A673 (cell line): ENCODE data around the gene PRUNE2. TPM values are rescaled to one million over a fixed set of nuclear protein-coding genes. Genes with fewer than 3 reads are reported as not detected.

Source experiments
- BruUV-seq: library from RNA; stranded (reverse); fragments of 400-500 nt; replicated peaks from 2 replicates; lab custom pipeline; 2021; lab: Mats Ljungman, UMichigan
- CTCF ChIA-PET: fragments of 300-600 bp; sonication (Branson Sonifier 250); formaldehyde crosslinking; loops from one replicate; lab custom pipeline; 2022; ENCODE audit warnings: antibody characterized with exemption; lab: Charles Lee
- POLR2A ChIA-PET: fragments of 300-600 bp; sonication (Branson Sonifier 250); formaldehyde crosslinking; loops from one replicate; lab custom pipeline; 2022; ENCODE audit warnings: antibody characterized with exemption; ENCODE audit not compliant: low non-redundant PET; lab: Charles Lee
- DNase-seq: peaks from one replicate; pipeline ENCODE4 v3.0.0-alpha.2; 2015; ENCODE audit warnings: low spot score
- H3K27ac ChIP-seq: fragments of 200-600 bp; sonication (generic); 2 replicates; pipeline ENCODE4 v1.5.1; 2016; ENCODE audit warnings: mixed run types, low read depth, mild to moderate bottlenecking, mixed read lengths, antibody characterized with exemption, low read length; ENCODE audit not compliant: poor library complexity, severe bottlenecking
- H3K27me3 ChIP-seq: fragments of 200-600 bp; sonication (generic); replicated peaks from 2 replicates; pipeline ENCODE4 v1.6.1; 2017; ENCODE audit warnings: mixed run types, low read depth, mild to moderate bottlenecking, mixed read lengths, antibody characterized with exemption, low read length; ENCODE audit not compliant: insufficient read depth, poor library complexity
- H3K36me3 ChIP-seq: fragments of 200-600 bp; sonication (generic); 2 replicates; pipeline ENCODE4 v1.6.1; 2016; ENCODE audit warnings: mixed run types, mild to moderate bottlenecking, mixed read lengths, antibody characterized with exemption, low read length; ENCODE audit not compliant: insufficient read depth, poor library complexity, severe bottlenecking
- H3K4me1 ChIP-seq: fragments of 200-600 bp; sonication (generic); 2 replicates; pipeline ENCODE4 v1.6.1; 2017; ENCODE audit warnings: mixed run types, mild to moderate bottlenecking, mixed read lengths, antibody characterized with exemption, low read length; ENCODE audit not compliant: insufficient read depth, poor library complexity, severe bottlenecking
- H3K4me3 ChIP-seq: fragments of 200-600 bp; sonication (generic); 2 replicates; pipeline ENCODE4 v1.5.1; 2016; ENCODE audit warnings: low read depth, mixed run types, mild to moderate bottlenecking, mixed read lengths, low read length; ENCODE audit not compliant: poor library complexity, severe bottlenecking
- H3K9me3 ChIP-seq: fragments of 200-600 bp; sonication (generic); 2 replicates; pipeline ENCODE4 v1.6.1; 2016; ENCODE audit warnings: mixed run types, low read depth, mild to moderate bottlenecking, mixed read lengths, antibody characterized with exemption, low read length; ENCODE audit not compliant: poor library complexity, severe bottlenecking
- CTCF ChIP-seq: fragments of 300-800, 200-600 bp; sonication (generic); conservative IDR thresholded peaks from 2 replicates; pipeline ENCODE4 v1.5.1; 2017; ENCODE audit warnings: low read depth, mild to moderate bottlenecking, antibody characterized with exemption, low read length, moderate library complexity, mixed read lengths
- EZH2 ChIP-seq: fragments of 200-600 bp; sonication (generic); IDR thresholded peaks from 2 replicates; pipeline ENCODE4 v1.6.1; 2017; ENCODE audit warnings: borderline replicate concordance, low read depth, mild to moderate bottlenecking, mixed read lengths, antibody characterized with exemption, low read length; ENCODE audit not compliant: poor library complexity, severe bottlenecking
- intact Hi-C: fragments of 100-400 bp; cut with micrococcal nuclease; formaldehyde crosslinking; loops from one replicate; pipeline ENCODE4 v1.10.0; 2022; ENCODE audit not compliant: unreplicated experiment
- total RNA-seq: library from RNA; stranded (reverse); gene quantifications from 2 replicates; pipeline ENCODE4 v1.2.3, GENCODE V29; 2021

Gene PRUNE2
- total RNA-seq, 1 experiment from 2014 or later = not detected

- ChIA-PET CTCF (no interaction called here), POLR2A (no interaction called here)
- H3K4me3 ChIP-seq = no peak overlapping the region
- no peak overlapping the region for H3K27ac ChIP-seq
- BruUV-seq = no TSS peak
- H3K27me3 ChIP-seq = peaks cover 56% of the 10 kb centered on the region
- H3K36me3 ChIP-seq = no peaks in the 10 kb centered on the region
- no peak for TF ChIP-seq CTCF
- TF ChIP-seq EZH2 = no peak
- DNase-seq = no peak
- H3K4me1 ChIP-seq = no peaks in the 10 kb centered on the region
- H3K9me3 ChIP-seq = no peaks in the 10 kb centered on the region
- intact Hi-C loops = no loop called here
Measured at GRCh38 chr9:76911971-76912370, 6.1 kb upstream of the PRUNE2 start.

GRCh38 chr9:76910861-76911260 lies 4.9 kb upstream of the PRUNE2 start:
- H3K4me1 ChIP-seq = no peaks in the 10 kb centered on the region
- CTCF ChIA-PET = no interaction called here
- no TSS peak for BruUV-seq
- no peak overlapping the region for H3K27ac ChIP-seq
- H3K36me3 ChIP-seq = no peaks in the 10 kb centered on the region
- TF ChIP-seq CTCF = no peak
- TF ChIP-seq EZH2 = no peak
- H3K9me3 ChIP-seq = no peaks in the 10 kb centered on the region
- POLR2A ChIA-PET = no interaction called here
- peaks cover 56% of the 10 kb centered on the region for H3K27me3 ChIP-seq
- intact Hi-C loops = no loop called here
- no peak for DNase-seq
- H3K4me3 ChIP-seq = no peak overlapping the region

- no peaks in the 10 kb centered on the region for H3K9me3 ChIP-seq
- intact Hi-C loops = no loop called here
- peaks cover 69% of the 10 kb centered on the region for H3K27me3 ChIP-seq
- H3K4me3 ChIP-seq = no peak overlapping the region
- DNase-seq = no peak
- no TSS peak for BruUV-seq
- no peak overlapping the region for H3K27ac ChIP-seq
- no peaks in the 10 kb centered on the region for H3K4me1 ChIP-seq
- no peaks in the 10 kb centered on the region for H3K36me3 ChIP-seq
- CTCF ChIA-PET = no interaction called here
- TF ChIP-seq EZH2 (no peak), CTCF (no peak)
- POLR2A ChIA-PET = interaction anchor here (0.6 kb wide), 1 partner anchor 33 kb away, joined by 3 read pairs; no protein-coding TSS in a partner anchor
Measured at GRCh38 chr9:76906647-76906975, 697 bp upstream of the PRUNE2 start.
